IMR-90 (cell line): ENCODE results near the gene ARHGEF7. TPM values are rescaled to one million over a fixed set of nuclear protein-coding genes. Genes with fewer than 3 reads are reported as not detected.

Source experiments
- ATAC-seq: fragments of 200-7000 bp; cut with Tn5 transposase; 2 replicates; pipeline ENCODE4 v1.9.1; 2020; ENCODE audit warnings: low read depth, mild to moderate bottlenecking, moderate library complexity
- BruUV-seq: library from RNA; stranded (reverse); fragments of 400-500 nt; replicated peaks from 2 replicates; lab custom pipeline; 2021; lab: Mats Ljungman, UMichigan
- CTCF ChIA-PET: fragments of 300-600 bp; formaldehyde crosslinking; extraction: SDS; loops from one replicate; lab custom pipeline; 2021; ENCODE audit warnings: antibody characterized with exemption; lab: Yijun Ruan, JAX
- POLR2A ChIA-PET: fragments of 300-600 bp; sonication (Branson Sonifier 250); formaldehyde crosslinking; loops from one replicate; lab custom pipeline; 2022; ENCODE audit warnings: antibody characterized with exemption; ENCODE audit not compliant: unreplicated experiment; lab: Charles Lee
- DNase-seq: peaks from one replicate; pipeline ENCODE4 v3.0.0; 2013
- H2AFZ ChIP-seq: replicated peaks from 2 replicates; pipeline ENCODE3; 2013; ENCODE audit warnings: low read length, mild to moderate bottlenecking; ENCODE audit not compliant: poor library complexity
- H2AK5ac ChIP-seq: 2 replicates; pipeline ENCODE4 v1.6.1; 2013; ENCODE audit warnings: low read depth, low read length, inconsistent platforms
- H2AK9ac ChIP-seq: replicated peaks from 2 replicates; pipeline ENCODE3; 2013; ENCODE audit warnings: mild to moderate bottlenecking, low read depth, low read length, moderate library complexity; ENCODE audit not compliant: poor library complexity
- H2BK120ac ChIP-seq: 2 replicates; pipeline ENCODE4 v1.6.1; 2013; ENCODE audit warnings: low read depth, low read length, inconsistent platforms
- H2BK15ac ChIP-seq: 3 replicates; pipeline ENCODE4 v1.6.1; 2013; ENCODE audit warnings: low read depth, low read length, inconsistent platforms
- H2BK20ac ChIP-seq: 2 replicates; pipeline ENCODE4 v1.6.1; 2013; ENCODE audit warnings: low read depth, mild to moderate bottlenecking, inconsistent platforms, low read length, moderate library complexity
- H2BK5ac ChIP-seq: 2 replicates; pipeline ENCODE4 v1.6.1; 2013; ENCODE audit warnings: mild to moderate bottlenecking, low read depth, low read length, inconsistent platforms; ENCODE audit not compliant: poor library complexity, severe bottlenecking
- H3K14ac ChIP-seq: replicated peaks from 2 replicates; pipeline ENCODE4 v1.6.1; 2013; ENCODE audit warnings: low read depth, low read length, inconsistent platforms
- H3K18ac ChIP-seq: 2 replicates; pipeline ENCODE4 v1.6.1; 2013; ENCODE audit warnings: low read depth, low read length, control low read depth
- H3K23ac ChIP-seq: 2 replicates; pipeline ENCODE4 v1.6.1; 2013; ENCODE audit warnings: low read depth, low read length, inconsistent platforms
- H3K27ac ChIP-seq: 2 replicates; pipeline ENCODE4 v1.5.1; 2013; ENCODE audit warnings: mild to moderate bottlenecking, control low read depth, low read length; ENCODE audit not compliant: insufficient read depth
- H3K27me3 ChIP-seq: 2 replicates; pipeline ENCODE4 v1.6.1; 2013; ENCODE audit warnings: low read length; ENCODE audit not compliant: control insufficient read depth, insufficient read depth
- H3K36me3 ChIP-seq: 2 replicates; pipeline ENCODE4 v1.6.1; 2013; ENCODE audit warnings: low read length, mixed read lengths; ENCODE audit not compliant: control insufficient read depth, insufficient read depth
- H3K4ac ChIP-seq: 2 replicates; pipeline ENCODE4 v1.6.1; 2013; ENCODE audit warnings: low read depth, low read length, inconsistent platforms
- H3K4me1 ChIP-seq: 2 replicates; pipeline ENCODE4 v1.6.1; 2013; ENCODE audit warnings: low read length, mixed read lengths; ENCODE audit not compliant: control insufficient read depth, insufficient read depth
- H3K4me2 ChIP-seq: 2 replicates; pipeline ENCODE4 v1.6.1; 2013; ENCODE audit warnings: low read depth, mild to moderate bottlenecking, control low read depth, low read length, moderate library complexity
- H3K4me3 ChIP-seq: 2 replicates; pipeline ENCODE4 v1.5.1; 2013; ENCODE audit warnings: low read depth, mild to moderate bottlenecking, control low read depth, low read length, moderate library complexity; ENCODE audit not compliant: insufficient read depth
- H3K56ac ChIP-seq: 2 replicates; pipeline ENCODE4 v1.6.1; 2013; ENCODE audit warnings: low read length, inconsistent platforms; ENCODE audit not compliant: insufficient read depth; ENCODE audit errors: extremely low read depth
- H3K79me1 ChIP-seq, 2 experiments: 2 replicates each; pipeline ENCODE4 v1.6.1; 2013; ENCODE audit warnings: low read length in 2 of 2, inconsistent platforms in 1 of 2, low read depth in 1 of 2
- H3K9ac ChIP-seq: 2 replicates; pipeline ENCODE4 v1.6.1; 2013; ENCODE audit warnings: low read depth, low read length, control low read depth
- H3K9me1 ChIP-seq: 2 replicates; pipeline ENCODE4 v1.6.1; 2013; ENCODE audit warnings: low read length, inconsistent platforms; ENCODE audit not compliant: insufficient read depth
- H3K9me3 ChIP-seq: 2 replicates; pipeline ENCODE4 v1.6.1; 2013; ENCODE audit warnings: low read length; ENCODE audit not compliant: control insufficient read depth, insufficient read depth
- H4K20me1 ChIP-seq: 2 replicates; pipeline ENCODE4 v1.6.1; 2013; ENCODE audit warnings: low read length, inconsistent platforms; ENCODE audit not compliant: insufficient read depth
- H4K5ac ChIP-seq: 2 replicates; pipeline ENCODE4 v1.6.1; 2013; ENCODE audit warnings: mild to moderate bottlenecking, low read depth, low read length, control low read depth
- H4K8ac ChIP-seq, 2 experiments: 2 replicates each; pipeline ENCODE4 v1.6.1; 2013; ENCODE audit warnings: low read depth in 2 of 2, low read length in 2 of 2, control low read depth in 1 of 2, inconsistent platforms in 1 of 2
- H4K91ac ChIP-seq: 2 replicates; pipeline ENCODE4 v1.6.1; 2013; ENCODE audit warnings: low read depth, low read length, inconsistent platforms; ENCODE audit not compliant: insufficient read depth
- BHLHE40 ChIP-seq: fragments of 150-350 bp; IDR thresholded peaks from 2 replicates; pipeline ENCODE4 v1.6.1; 2016; ENCODE audit warnings: mild to moderate bottlenecking, low read depth, low read length
- CEBPB ChIP-seq: IDR thresholded peaks from 2 replicates; pipeline ENCODE4 v1.6.1; 2012; ENCODE audit warnings: low read depth, low read length, improper control_type of control experiment
- CHD1 ChIP-seq: IDR thresholded peaks from 2 replicates; pipeline ENCODE4 v1.6.1; 2012; ENCODE audit warnings: low read depth, low read length, improper control_type of control experiment
- FOS ChIP-seq: fragments of 150-350 bp; IDR thresholded peaks from 2 replicates; pipeline ENCODE4 v1.6.1; 2016; ENCODE audit warnings: low read depth, low read length
- MAFK ChIP-seq: IDR thresholded peaks from 2 replicates; pipeline ENCODE4 v1.6.1; 2012; ENCODE audit warnings: low read depth, low read length, improper control_type of control experiment
- MAZ ChIP-seq: IDR thresholded peaks from 2 replicates; pipeline ENCODE4 v1.6.1; 2012; ENCODE audit warnings: low read depth, mild to moderate bottlenecking, low read length, improper control_type of control experiment, moderate library complexity, borderline replicate concordance
- MXI1 ChIP-seq: IDR thresholded peaks from 2 replicates; pipeline ENCODE4 v1.6.1; 2012; ENCODE audit warnings: low read depth, mild to moderate bottlenecking, low read length, moderate library complexity, borderline replicate concordance
- NFE2L2 ChIP-seq: fragments of 150-350 bp; IDR thresholded peaks from 2 replicates; pipeline ENCODE4 v1.6.1; 2016; ENCODE audit warnings: low read depth, mild to moderate bottlenecking, low read length
- POLR2A ChIP-seq: IDR thresholded peaks from 2 replicates; pipeline ENCODE4 v1.6.1; 2012; ENCODE audit warnings: mild to moderate bottlenecking, low read depth, low read length
- RAD21 ChIP-seq: IDR thresholded peaks from 2 replicates; pipeline ENCODE4 v1.6.1; 2012; ENCODE audit warnings: low read length, improper control_type of control experiment
- RCOR1 ChIP-seq: IDR thresholded peaks from 2 replicates; pipeline ENCODE4 v1.6.1; 2012; ENCODE audit warnings: mild to moderate bottlenecking, low read length, improper control_type of control experiment; ENCODE audit not compliant: insufficient replicate concordance
- RFX5 ChIP-seq: IDR thresholded peaks from 2 replicates; pipeline ENCODE4 v1.8.0; 2012; ENCODE audit warnings: low read depth, mild to moderate bottlenecking, low read length, moderate library complexity
- SMC3 ChIP-seq: fragments of 150-350 bp; IDR thresholded peaks from 2 replicates; pipeline ENCODE4 v1.6.1; 2016; ENCODE audit warnings: low read depth, mild to moderate bottlenecking, antibody characterized with exemption, low read length, moderate library complexity
- WGBS, 2 experiments: methylation state at CpG; one replicate each; pipeline versions ENCODE4 v1.1.5 to v1.1.7; 2013; ENCODE audit warnings: missing lambda C conversion rate in 2 of 2; ENCODE audit not compliant: insufficient read length in 1 of 2; ENCODE audit errors: extremely low coverage in 2 of 2; 5-methylcytosine and 5-hydroxymethylcytosine counted together
- dilution Hi-C: fragments of 300-500 bp; cut with HindIII; formaldehyde crosslinking; loops from one replicate; pipeline ENCODE4 v1.14.3; 2018; ENCODE audit warnings: low sequenced_read_pairs; ENCODE audit not compliant: unreplicated experiment
- in situ Hi-C: fragments of 300-500 bp; cut with MboI; formaldehyde crosslinking; loops from 3 replicates; pipeline ENCODE4 v1.14.3; 2019; ENCODE audit warnings: low sequenced_read_pairs, inconsistent platforms, mixed read lengths
- intact Hi-C: fragments of 100-400 bp; cut with micrococcal nuclease; formaldehyde crosslinking; loops from 2 replicates; pipeline ENCODE4 v1.10.0; 2022
- polyA plus RNA-seq, 3 experiments: library from polyadenylated mRNA; depleted of rRNA; stranded (reverse); fragments of >200 nt; gene quantifications; 2 replicates each; pipeline ENCODE4 v1.2.3, GENCODE V29; 2012; ENCODE audit warnings: low replicate concordance in 1 of 3
- total RNA-seq: library from RNA; depleted of rRNA; stranded (reverse); fragments of >200 nt; gene quantifications from 2 replicates; pipeline ENCODE4 v1.2.3, GENCODE V29; 2012
- TF ChIP-seq, protein P1 (sequence below): conservative IDR thresholded peaks from 2 replicates; pipeline ENCODE4 v1.5.1; 2012; ENCODE audit warnings: mild to moderate bottlenecking, low read depth, low read length, improper control_type of control experiment
- TF ChIP-seq, protein P2 (sequence below): fragments of 150-350 bp; IDR thresholded peaks from 2 replicates; pipeline ENCODE4 v1.6.1; 2017; ENCODE audit warnings: mild to moderate bottlenecking, antibody characterized with exemption, low read length, low read depth
- TF ChIP-seq, protein P3 (sequence below): fragments of 150-350 bp; IDR thresholded peaks from 2 replicates; pipeline ENCODE4 v1.6.1; 2016; ENCODE audit warnings: low read depth, mild to moderate bottlenecking, low read length, moderate library complexity, borderline replicate concordance

Gene ARHGEF7
- total and polyA plus RNA-seq, 2 of the 4 experiments (the other 2 are of a cell fraction), result 32.9 to 59.0 TPM

DNA sequence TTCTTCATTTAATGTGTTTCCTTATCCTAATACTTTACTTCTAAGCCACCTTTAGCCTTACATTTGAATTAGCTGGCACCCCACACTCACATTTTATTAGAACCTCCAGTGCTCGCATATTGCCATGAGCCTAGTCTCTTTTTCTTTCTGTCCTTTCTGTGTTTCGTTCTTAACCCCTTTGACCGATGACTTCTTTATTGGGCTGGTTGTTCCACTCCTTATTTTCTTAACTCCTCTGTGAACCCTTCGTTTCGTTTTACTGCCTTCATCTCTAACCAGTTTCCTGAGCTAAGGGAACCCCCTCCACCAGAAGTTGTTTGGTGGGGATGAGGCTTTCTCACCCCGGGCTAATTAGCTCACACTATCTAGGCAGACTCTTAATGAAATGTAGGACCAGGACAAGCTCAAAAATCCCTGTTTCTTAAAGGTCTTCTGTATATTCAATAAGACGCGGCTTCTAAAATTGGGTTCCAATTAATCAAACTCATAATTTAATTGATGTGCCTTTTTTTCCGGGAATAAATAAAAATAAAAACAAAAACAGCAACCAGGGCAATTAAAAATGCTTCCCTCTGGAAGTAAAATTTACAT, 19.1 kb upstream of the ARHGEF7 start:
- H3K9ac ChIP-seq, result no peak overlapping the region
- intact Hi-C loops (no loop called here), dilution Hi-C loops (no loop called here), in situ Hi-C loops (no loop called here)
- TF ChIP-seq MAZ, result no peak
- TF ChIP-seq MXI1, result no peak
- no peak for TF ChIP-seq RCOR1
- no peak for TF ChIP-seq CEBPB
- TF ChIP-seq FOS, result no peak
- TF ChIP-seq, protein P1, sequence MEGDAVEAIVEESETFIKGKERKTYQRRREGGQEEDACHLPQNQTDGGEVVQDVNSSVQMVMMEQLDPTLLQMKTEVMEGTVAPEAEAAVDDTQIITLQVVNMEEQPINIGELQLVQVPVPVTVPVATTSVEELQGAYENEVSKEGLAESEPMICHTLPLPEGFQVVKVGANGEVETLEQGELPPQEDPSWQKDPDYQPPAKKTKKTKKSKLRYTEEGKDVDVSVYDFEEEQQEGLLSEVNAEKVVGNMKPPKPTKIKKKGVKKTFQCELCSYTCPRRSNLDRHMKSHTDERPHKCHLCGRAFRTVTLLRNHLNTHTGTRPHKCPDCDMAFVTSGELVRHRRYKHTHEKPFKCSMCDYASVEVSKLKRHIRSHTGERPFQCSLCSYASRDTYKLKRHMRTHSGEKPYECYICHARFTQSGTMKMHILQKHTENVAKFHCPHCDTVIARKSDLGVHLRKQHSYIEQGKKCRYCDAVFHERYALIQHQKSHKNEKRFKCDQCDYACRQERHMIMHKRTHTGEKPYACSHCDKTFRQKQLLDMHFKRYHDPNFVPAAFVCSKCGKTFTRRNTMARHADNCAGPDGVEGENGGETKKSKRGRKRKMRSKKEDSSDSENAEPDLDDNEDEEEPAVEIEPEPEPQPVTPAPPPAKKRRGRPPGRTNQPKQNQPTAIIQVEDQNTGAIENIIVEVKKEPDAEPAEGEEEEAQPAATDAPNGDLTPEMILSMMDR, result no peak
- TF ChIP-seq RFX5, result no peak
- no peak for TF ChIP-seq MAFK
- TF ChIP-seq SMC3, result no peak
- TF ChIP-seq CHD1, result no peak
- TF ChIP-seq, protein P2, sequence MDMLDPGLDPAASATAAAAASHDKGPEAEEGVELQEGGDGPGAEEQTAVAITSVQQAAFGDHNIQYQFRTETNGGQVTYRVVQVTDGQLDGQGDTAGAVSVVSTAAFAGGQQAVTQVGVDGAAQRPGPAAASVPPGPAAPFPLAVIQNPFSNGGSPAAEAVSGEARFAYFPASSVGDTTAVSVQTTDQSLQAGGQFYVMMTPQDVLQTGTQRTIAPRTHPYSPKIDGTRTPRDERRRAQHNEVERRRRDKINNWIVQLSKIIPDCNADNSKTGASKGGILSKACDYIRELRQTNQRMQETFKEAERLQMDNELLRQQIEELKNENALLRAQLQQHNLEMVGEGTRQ, result no peak
- no peak for TF ChIP-seq NFE2L2
- TF ChIP-seq POLR2A, result no peak
- no peak for TF ChIP-seq BHLHE40
- TF ChIP-seq, protein P3, sequence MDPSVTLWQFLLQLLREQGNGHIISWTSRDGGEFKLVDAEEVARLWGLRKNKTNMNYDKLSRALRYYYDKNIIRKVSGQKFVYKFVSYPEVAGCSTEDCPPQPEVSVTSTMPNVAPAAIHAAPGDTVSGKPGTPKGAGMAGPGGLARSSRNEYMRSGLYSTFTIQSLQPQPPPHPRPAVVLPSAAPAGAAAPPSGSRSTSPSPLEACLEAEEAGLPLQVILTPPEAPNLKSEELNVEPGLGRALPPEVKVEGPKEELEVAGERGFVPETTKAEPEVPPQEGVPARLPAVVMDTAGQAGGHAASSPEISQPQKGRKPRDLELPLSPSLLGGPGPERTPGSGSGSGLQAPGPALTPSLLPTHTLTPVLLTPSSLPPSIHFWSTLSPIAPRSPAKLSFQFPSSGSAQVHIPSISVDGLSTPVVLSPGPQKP, result no peak
- TF ChIP-seq RAD21, result no peak
- ATAC-seq (no peak), DNase-seq (no peak)
- H2AK9ac ChIP-seq, result no peak overlapping the region
- no TSS peak for BruUV-seq
- no peak overlapping the region for H3K4me3 ChIP-seq
- no peak overlapping the region for H4K5ac ChIP-seq
- H3K27me3 ChIP-seq, result peaks cover 68% of the 10 kb centered on the region
- peaks cover 2% of the 10 kb centered on the region; the same call in 1 of the 2 replicates for H3K9me3 ChIP-seq
- no peaks in the 10 kb centered on the region for H3K79me1 ChIP-seq
- 100% methylated on average over 1 of the region's 9 CpGs; no CpG with 5 or more reads in 1 of the 2 experiments for WGBS, 2 experiments
- no peak overlapping the region for H2AK5ac ChIP-seq
- no peak overlapping the region for H3K4me2 ChIP-seq
- no peak overlapping the region for H4K91ac ChIP-seq
- no peak overlapping the region for H2BK5ac ChIP-seq
- H4K20me1 ChIP-seq, result no peaks in the 10 kb centered on the region
- no peak overlapping the region for H2BK15ac ChIP-seq
- H3K23ac ChIP-seq, result no peak overlapping the region
- ChIA-PET CTCF (no interaction called here), POLR2A (no interaction called here)
- no peak overlapping the region for H3K14ac ChIP-seq
- H3K4me1 ChIP-seq, result no peaks in the 10 kb centered on the region
- no peak overlapping the region for H2AFZ ChIP-seq
- H3K9me1 ChIP-seq, result no peaks in the 10 kb centered on the region
- no peak overlapping the region for H3K27ac ChIP-seq
- no peak overlapping the region for H2BK20ac ChIP-seq
- no peak overlapping the region for H3K56ac ChIP-seq
- H4K8ac ChIP-seq, result no peak overlapping the region
- no peaks in the 10 kb centered on the region for H3K36me3 ChIP-seq
- no peak overlapping the region for H2BK120ac ChIP-seq
- H3K4ac ChIP-seq, result no peak overlapping the region
- H3K18ac ChIP-seq, result no peak overlapping the region
